Testis (tissue), 2 donors: ENCODE measurements around the gene OXSR1.

Experiments used
- CTCF ChIP-seq, 3 experiments: fragments of 450-650 bp in 2 of 3; fragments of 200-600 bp in 1 of 3; sonication (generic) in 1 of 3; IDR thresholded peaks; one replicate each; pipeline ENCODE4 v1.5.1; 2016 to 2019; ENCODE audit warnings: antibody characterized with exemption in 3 of 3, mild to moderate bottlenecking in 2 of 3, moderate library complexity in 1 of 3
- POLR2A ChIP-seq: fragments of 450-650 bp; IDR thresholded peaks from one replicate; pipeline ENCODE4 v1.6.1; 2017; ENCODE audit warnings: antibody characterized with exemption, mild to moderate bottlenecking, moderate library complexity

- TF ChIP-seq CTCF (IDR thresholded peaks at IDR 0.05) (no peak), POLR2A (no peak)
These were observed 48.1 kb upstream of the OXSR1 start for GRCh38 chr3:38117163-38117716.
